Transverse colon (tissue), 4 donors: Measurements from ENCODE around the gene RAB38.

Experiments used
- EP300 ChIP-seq: sonication (generic); formaldehyde crosslinking; IDR thresholded peaks from one replicate; pipeline ENCODE4 v1.6.1; 2017; ENCODE audit warnings: antibody characterized with exemption, low read depth
- POLR2A ChIP-seq: fragments of 450-650 bp; IDR thresholded peaks from one replicate; pipeline ENCODE4 v1.6.1; 2016; ENCODE audit warnings: antibody characterized with exemption, mild to moderate bottlenecking, moderate library complexity
- POLR2AphosphoS5 ChIP-seq, 3 donors: sonication (generic); formaldehyde crosslinking; IDR thresholded peaks; one replicate each; pipeline ENCODE4 v1.6.1; 2016; ENCODE audit warnings: antibody characterized with exemption in 3 of 3
- TF ChIP-seq, protein P1 (sequence below), 5 experiments: fragments of 200-600 bp in 3 of 5; fragments of 450-650 bp in 2 of 5; sonication (generic) in 3 of 5; IDR thresholded peaks; 1 replicate in 2 of 5; 2 replicates in 3 of 5; pipeline ENCODE4 v1.5.1; 2016 to 2017; ENCODE audit warnings: antibody characterized with exemption in 5 of 5, inconsistent platforms in 3 of 5, mild to moderate bottlenecking in 2 of 5, moderate library complexity in 1 of 5

DNA sequence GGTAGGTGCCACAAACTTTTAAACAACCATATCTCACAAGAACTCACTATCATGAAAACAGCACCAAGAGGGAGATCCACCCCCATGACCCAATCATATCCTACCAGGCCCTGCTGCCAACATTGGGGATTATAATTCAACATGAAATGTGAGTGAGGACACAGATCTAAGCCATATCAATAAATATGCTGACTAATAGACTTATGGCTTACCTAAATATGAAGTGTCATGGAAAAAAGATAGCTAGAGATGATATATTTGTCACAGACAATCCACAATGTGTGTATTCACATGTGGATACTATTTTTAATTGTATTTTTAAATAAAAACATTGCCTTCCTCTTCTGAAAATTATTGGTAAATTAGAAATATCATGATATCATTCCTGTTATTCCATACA, 38.2 kb upstream of the RAB38 start:
- TF ChIP-seq, protein P1, sequence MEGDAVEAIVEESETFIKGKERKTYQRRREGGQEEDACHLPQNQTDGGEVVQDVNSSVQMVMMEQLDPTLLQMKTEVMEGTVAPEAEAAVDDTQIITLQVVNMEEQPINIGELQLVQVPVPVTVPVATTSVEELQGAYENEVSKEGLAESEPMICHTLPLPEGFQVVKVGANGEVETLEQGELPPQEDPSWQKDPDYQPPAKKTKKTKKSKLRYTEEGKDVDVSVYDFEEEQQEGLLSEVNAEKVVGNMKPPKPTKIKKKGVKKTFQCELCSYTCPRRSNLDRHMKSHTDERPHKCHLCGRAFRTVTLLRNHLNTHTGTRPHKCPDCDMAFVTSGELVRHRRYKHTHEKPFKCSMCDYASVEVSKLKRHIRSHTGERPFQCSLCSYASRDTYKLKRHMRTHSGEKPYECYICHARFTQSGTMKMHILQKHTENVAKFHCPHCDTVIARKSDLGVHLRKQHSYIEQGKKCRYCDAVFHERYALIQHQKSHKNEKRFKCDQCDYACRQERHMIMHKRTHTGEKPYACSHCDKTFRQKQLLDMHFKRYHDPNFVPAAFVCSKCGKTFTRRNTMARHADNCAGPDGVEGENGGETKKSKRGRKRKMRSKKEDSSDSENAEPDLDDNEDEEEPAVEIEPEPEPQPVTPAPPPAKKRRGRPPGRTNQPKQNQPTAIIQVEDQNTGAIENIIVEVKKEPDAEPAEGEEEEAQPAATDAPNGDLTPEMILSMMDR (IDR thresholded peaks at IDR 0.05) = no peak
- no peak for TF ChIP-seq EP300
- TF ChIP-seq POLR2A = no peak
- no peak for TF ChIP-seq POLR2AphosphoS5 (IDR thresholded peaks at IDR 0.05)
